Right cardiac atrium (tissue), 5 donors: ENCODE measurements around the gene SLIT3. TPM values are rescaled to one million over a fixed set of nuclear protein-coding genes. Genes with fewer than 3 reads are reported as not detected.
A peak's percentile ranks its signal among the peaks of the same experiment; 100 is the strongest.

Experiments used
- ATAC-seq, 2 donors: fragments of 200-7000 bp; cut with Tn5 transposase; one replicate each; pipeline versions ENCODE4 v1.8.0 to v1.9.1; 2020; ENCODE audit warnings: moderate library complexity in 2 of 2, mild to moderate bottlenecking in 1 of 2
- DNase-seq, 3 donors: peaks; one replicate each; pipeline ENCODE4 v3.0.0-alpha.2; 2020
- H3K27ac ChIP-seq: one replicate; pipeline ENCODE4 v1.5.1; 2013; ENCODE audit warnings: mild to moderate bottlenecking, low read length, control low read depth, moderate library complexity
- H3K27me3 ChIP-seq: one replicate; pipeline ENCODE4 v1.6.1; 2013; ENCODE audit not compliant: control insufficient read depth, insufficient read depth
- H3K4me1 ChIP-seq: one replicate; pipeline ENCODE4 v1.6.1; 2013; ENCODE audit warnings: low read length; ENCODE audit not compliant: control insufficient read depth, insufficient read depth
- H3K4me3 ChIP-seq: one replicate; pipeline ENCODE4 v1.5.1; 2013; ENCODE audit warnings: low read length, control low read depth
- H3K9me3 ChIP-seq: one replicate; pipeline ENCODE4 v1.6.1; 2013; ENCODE audit warnings: low read length; ENCODE audit not compliant: control insufficient read depth
- WGBS: extraction: QIAGEN DNeasy Blood & Tissue Kit; methylation state at CpG from one replicate; pipeline ENCODE4 v1.1.7; 2013; 5-methylcytosine and 5-hydroxymethylcytosine counted together
- intact Hi-C, 4 donors: fragments of 100-400 bp; cut with DNase I; formaldehyde crosslinking; loops; one replicate each; pipeline versions ENCODE4 v1.11.0 to v1.14.0; 2022 to 2023
- polyA plus RNA-seq: library from polyadenylated mRNA; stranded (reverse); fragments of 200-250 nt; gene quantifications from one replicate; pipeline ENCODE4 v1.2.3, GENCODE V29; 2013
- total RNA-seq, 4 donors: library from RNA; stranded (reverse); fragmentation: NEBNext Ultra II Directional; extraction: Animal tissue kit (Norgen Biotek cat#: 25700); gene quantifications; one replicate each; pipeline ENCODE4 v1.2.1, GENCODE V29; 2021
- donor health status: healthy with polysubstance abuse.
- donor health status: DM: no; HTN: yes; CAD: no.
- donor health status: DM: no; HTN: no; CAD: no.
- donor health status: DM: no; HTN: yes; CAD: no; lungs with severe emphysema.
- donor health status: DM: yes; HTN: yes; CAD: no.

SLIT3 gene
- total and polyA plus RNA-seq, 5 donors: 32.9 to 188 (median 109) TPM

DNA sequence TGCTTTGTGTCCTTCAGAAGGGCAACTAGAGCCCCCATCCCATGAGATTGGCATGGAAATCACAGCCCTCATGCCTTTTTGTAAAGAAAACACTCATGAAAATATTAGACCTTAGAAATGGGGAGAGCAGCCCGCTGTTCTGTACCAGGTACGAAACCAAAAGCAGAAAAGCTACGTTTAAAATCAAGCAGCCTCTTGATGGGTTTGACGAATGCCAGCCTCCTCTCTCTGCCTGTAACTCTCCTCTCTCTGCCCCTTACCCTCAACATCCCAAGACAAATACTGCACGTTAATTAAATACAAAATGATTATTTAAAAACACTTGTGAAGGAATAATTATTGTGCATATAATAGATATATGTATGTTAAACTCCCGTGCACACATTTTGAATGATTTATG, 390.1 kb downstream of the SLIT3 start:
- Histone ChIP-seq H3K27ac (no peak overlapping the region), H3K4me1 (no peaks in the 10 kb centered on the region), H3K9me3 (no peaks in the 10 kb centered on the region), H3K27me3 (no peaks in the 10 kb centered on the region), H3K4me3 (no peak overlapping the region)
- 77% methylated on average over 6 of the region's 6 CpGs for WGBS
- intact Hi-C loops: no loop called here
- DNase-seq (no peak), ATAC-seq (no peak)

DNA sequence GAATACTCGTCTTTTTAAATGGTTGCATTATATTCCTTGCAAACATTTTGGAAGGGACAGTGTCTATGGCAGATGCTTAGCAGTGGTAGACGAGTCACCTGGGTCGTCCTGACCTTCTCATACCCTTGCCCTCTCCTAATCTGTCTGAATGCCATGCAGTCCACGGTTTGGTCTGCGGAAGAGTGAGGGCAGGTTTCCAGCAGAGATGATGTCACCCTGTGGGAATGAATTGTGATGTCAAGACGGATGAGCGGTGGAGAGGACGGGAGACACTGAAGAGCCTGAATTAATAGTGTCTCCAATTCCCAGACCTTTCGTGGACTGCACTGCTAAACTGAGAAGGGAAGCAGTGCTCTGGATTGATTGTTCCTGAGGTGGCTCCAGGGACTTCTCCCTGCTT, 392.7 kb downstream of the SLIT3 start:
- Histone ChIP-seq H3K4me1 (no peaks in the 10 kb centered on the region), H3K9me3 (no peaks in the 10 kb centered on the region), H3K4me3 (no peak overlapping the region), H3K27me3 (no peaks in the 10 kb centered on the region), H3K27ac (no peak overlapping the region)
- WGBS: 27% methylated on average over 9 of the region's 9 CpGs
- ATAC-seq (peak; percentile 80 to 91), DNase-seq (peak in 2 of 3 donors; percentile 39 to 46)
- intact Hi-C loops: no loop called here

GRCh38 chr5:168903061-168903460, 397.9 kb downstream of the SLIT3 start:
- Histone ChIP-seq H3K27ac (no peak overlapping the region), H3K4me1 (no peaks in the 10 kb centered on the region), H3K4me3 (no peak overlapping the region), H3K9me3 (no peaks in the 10 kb centered on the region), H3K27me3 (no peaks in the 10 kb centered on the region)
- intact Hi-C loops: no loop called here
- WGBS: 80% methylated on average over 2 of the region's 2 CpGs
- DNase-seq: no peak
- no peak for ATAC-seq

DNA sequence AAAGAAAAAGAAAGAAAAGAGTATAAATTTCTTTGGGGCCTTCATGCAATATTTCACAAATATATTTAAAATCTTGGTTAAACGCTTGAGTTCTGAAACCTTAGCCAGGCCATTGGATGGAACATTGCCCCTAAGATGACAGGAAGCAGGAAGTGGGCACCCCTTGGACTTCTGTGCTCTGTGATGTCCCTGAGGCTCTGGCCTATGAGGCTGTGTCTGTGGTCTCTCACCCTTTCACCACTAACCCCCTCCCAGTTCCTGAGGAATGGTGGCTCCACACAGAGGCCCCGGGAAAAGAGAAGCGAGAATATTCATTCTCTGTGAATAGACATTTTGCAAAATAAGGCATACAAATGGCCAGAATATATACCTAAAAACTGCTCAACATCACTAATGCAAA, 401.3 kb downstream of the SLIT3 start:
- Histone ChIP-seq H3K4me3 (no peak overlapping the region), H3K9me3 (no peaks in the 10 kb centered on the region), H3K27ac (no peak overlapping the region), H3K4me1 (no peaks in the 10 kb centered on the region), H3K27me3 (no peaks in the 10 kb centered on the region)
- intact Hi-C loops: no loop called here
- WGBS: 82% methylated on average over 3 of the region's 3 CpGs
- no peak for ATAC-seq
- DNase-seq: no peak

GRCh38 chr5:168899264-168899663, 401.7 kb downstream of the SLIT3 start:
- no peak overlapping the region for H3K4me3 ChIP-seq
- DNase-seq: no peak
- H3K27ac ChIP-seq: no peak overlapping the region
- no peaks in the 10 kb centered on the region for H3K9me3 ChIP-seq
- ATAC-seq: no peak
- intact Hi-C loops: no loop called here
- WGBS: 88% methylated on average over 4 of the region's 4 CpGs
- H3K4me1 ChIP-seq: peaks cover 2% of the 10 kb centered on the region
- H3K27me3 ChIP-seq: no peaks in the 10 kb centered on the region

DNA sequence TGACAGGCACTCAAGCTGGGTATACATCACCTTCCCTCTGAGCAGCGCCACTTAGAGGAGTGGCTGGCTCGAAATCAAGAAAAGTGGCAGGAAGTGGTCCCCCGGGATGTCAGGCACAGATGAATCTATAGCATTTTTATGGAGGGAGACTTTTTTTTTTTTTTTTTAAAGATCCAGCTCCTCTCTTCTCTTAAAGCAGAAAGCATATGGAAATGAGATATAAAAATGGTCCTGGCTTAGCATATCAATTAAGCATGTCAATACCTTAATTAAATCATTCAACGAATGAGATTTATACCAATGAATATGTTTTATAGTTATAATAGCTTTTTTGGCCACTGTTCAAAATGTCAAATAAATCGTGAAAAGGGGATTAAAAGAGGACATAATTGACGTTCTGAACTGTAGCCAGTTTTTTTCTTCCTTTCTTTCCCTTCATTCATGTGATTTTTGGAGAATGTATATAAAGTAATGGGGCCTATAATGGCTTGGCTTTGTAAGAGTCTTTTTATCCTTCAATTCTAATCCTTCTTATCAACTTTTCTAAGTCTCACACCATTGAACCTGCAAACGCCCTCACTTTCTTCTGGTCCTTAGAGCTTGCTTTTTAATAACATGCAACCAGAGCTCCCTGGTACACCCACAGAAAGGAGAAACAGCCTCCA, 402.6 kb downstream of the SLIT3 start:
- DNase-seq (no peak), ATAC-seq (no peak)
- peaks cover 2% of the 10 kb centered on the region for H3K4me1 ChIP-seq
- no peak overlapping the region for H3K4me3 ChIP-seq
- intact Hi-C loops: no loop called here
- no peaks in the 10 kb centered on the region for H3K27me3 ChIP-seq
- 51% methylated on average over 7 of the region's 7 CpGs for WGBS
- H3K9me3 ChIP-seq: no peaks in the 10 kb centered on the region
- H3K27ac ChIP-seq: no peak overlapping the region

DNA sequence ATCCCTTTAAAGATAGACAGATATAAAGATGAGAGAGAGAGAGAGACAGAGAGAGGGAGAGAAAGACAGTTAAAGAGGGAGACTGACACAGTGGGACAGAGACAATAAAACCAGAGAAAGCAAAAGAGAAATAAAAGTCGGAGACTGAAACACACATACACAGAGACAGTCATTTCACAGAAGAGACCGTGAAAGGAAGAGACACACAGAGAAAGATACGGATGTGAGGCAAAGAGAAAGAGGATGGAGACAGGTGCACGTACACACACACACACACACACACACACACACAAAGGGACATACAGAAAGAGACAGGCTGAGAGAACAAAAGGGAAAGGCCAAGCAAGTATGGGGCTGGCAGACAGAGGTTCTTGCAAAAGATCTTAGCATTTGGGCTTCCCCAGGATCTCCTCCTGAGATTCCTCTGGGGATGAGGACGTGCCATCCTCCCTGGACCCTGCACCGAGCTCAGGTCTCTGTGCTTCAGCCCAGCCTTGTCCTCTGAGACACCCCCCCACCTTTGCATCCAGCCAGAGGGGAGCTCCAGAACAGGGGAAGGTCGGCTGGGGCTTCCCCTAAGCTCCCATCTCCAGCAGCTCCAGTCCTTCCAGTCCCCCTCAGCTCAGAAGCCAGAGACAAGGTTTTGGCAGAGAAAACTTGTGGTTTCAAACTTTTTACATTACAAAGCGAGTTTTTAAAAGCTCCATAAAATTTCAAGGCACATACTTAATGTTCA, 403.4 kb downstream of the SLIT3 start:
- Histone ChIP-seq H3K27ac (no peak overlapping the region), H3K9me3 (no peaks in the 10 kb centered on the region), H3K4me1 (peaks cover 2% of the 10 kb centered on the region), H3K4me3 (no peak overlapping the region), H3K27me3 (no peaks in the 10 kb centered on the region)
- WGBS: 73% methylated on average over 8 of the region's 8 CpGs
- intact Hi-C loops: no loop called here
- DNase-seq (no peak), ATAC-seq (no peak)

- Histone ChIP-seq H3K4me3 (no peak overlapping the region), H3K27me3 (no peaks in the 10 kb centered on the region), H3K4me1 (peaks cover 4% of the 10 kb centered on the region), H3K27ac (no peak overlapping the region), H3K9me3 (no peaks in the 10 kb centered on the region)
- no peak for DNase-seq
- intact Hi-C loops: no loop called here
- no peak for ATAC-seq
- 84% methylated on average over 5 of the region's 5 CpGs for WGBS
These were observed 405.5 kb downstream of the SLIT3 start for GRCh38 chr5:168895295-168896071.

DNA sequence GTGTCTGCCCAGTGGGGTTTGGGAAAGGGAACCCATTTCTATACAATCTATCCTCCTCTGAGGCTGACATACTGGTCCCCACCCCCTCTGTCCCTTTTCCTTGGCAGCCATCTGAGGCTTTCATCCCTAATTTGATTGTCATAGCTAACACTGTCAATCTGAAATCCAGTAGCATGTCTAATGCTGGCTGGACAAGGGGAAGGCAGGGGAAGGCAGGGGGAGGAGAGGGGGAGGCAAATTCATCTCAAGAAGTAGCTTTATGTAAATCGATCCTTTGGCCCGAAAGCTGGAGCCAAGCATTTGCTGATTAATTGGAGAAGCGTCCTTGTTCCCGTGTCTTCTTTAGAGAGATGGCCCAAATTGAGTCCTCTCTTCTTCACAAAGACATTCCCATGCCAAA, 407.7 kb downstream of the SLIT3 start:
- Histone ChIP-seq H3K4me1 (peaks cover 4% of the 10 kb centered on the region), H3K4me3 (no peak overlapping the region), H3K27ac (no peak overlapping the region), H3K9me3 (no peaks in the 10 kb centered on the region), H3K27me3 (no peaks in the 10 kb centered on the region)
- ATAC-seq: no peak
- WGBS: 77% methylated on average over 4 of the region's 4 CpGs
- no peak for DNase-seq
- intact Hi-C loops: no loop called here

DNA sequence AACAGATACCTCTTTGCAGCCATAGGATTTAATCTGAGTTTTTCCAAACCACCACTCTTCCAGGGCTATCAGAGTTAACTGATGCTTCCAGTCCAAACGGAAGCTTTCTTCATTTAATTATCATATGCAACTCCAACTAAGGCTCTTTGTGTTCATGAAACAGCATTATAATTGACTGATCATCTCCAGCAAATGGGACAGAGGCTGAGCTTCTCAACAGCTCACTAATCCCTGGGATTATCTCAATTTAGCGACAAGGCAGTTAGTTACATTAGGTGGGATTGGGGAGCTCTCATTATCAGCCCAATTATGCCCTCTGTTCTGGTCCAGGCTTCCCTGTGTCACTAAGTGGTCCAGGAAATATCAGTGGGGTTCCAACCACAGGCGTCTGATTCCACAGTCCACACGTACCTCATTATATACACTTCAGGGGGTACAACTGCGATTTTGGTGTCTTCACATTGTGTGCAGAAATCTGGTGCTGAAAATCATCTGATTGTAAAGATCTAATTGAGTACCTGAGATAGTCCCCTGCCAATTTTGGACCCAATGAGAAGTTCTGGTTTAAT, 408.2 kb downstream of the SLIT3 start:
- H3K9me3 ChIP-seq: no peaks in the 10 kb centered on the region
- H3K4me3 ChIP-seq: no peak overlapping the region
- intact Hi-C loops: no loop called here
- no peak for ATAC-seq
- 78% methylated on average over 5 of the region's 5 CpGs for WGBS
- no peak for DNase-seq
- H3K27ac ChIP-seq: no peak overlapping the region
- no peaks in the 10 kb centered on the region for H3K27me3 ChIP-seq
- peaks cover 4% of the 10 kb centered on the region for H3K4me1 ChIP-seq
